A673 (cell line): ENCODE results near the gene POLR1A. TPM values are rescaled to one million over a fixed set of nuclear protein-coding genes. Genes with fewer than 3 reads are reported as not detected.

Experiments used
- BruUV-seq: library from RNA; stranded (reverse); fragments of 400-500 nt; replicated peaks from 2 replicates; lab custom pipeline; 2021; lab: Mats Ljungman, UMichigan
- CTCF ChIA-PET: fragments of 300-600 bp; sonication (Branson Sonifier 250); formaldehyde crosslinking; loops from one replicate; lab custom pipeline; 2022; ENCODE audit warnings: antibody characterized with exemption; lab: Charles Lee
- POLR2A ChIA-PET: fragments of 300-600 bp; sonication (Branson Sonifier 250); formaldehyde crosslinking; loops from one replicate; lab custom pipeline; 2022; ENCODE audit warnings: antibody characterized with exemption; ENCODE audit not compliant: low non-redundant PET; lab: Charles Lee
- DNase-seq: peaks from one replicate; pipeline ENCODE4 v3.0.0-alpha.2; 2015; ENCODE audit warnings: low spot score
- H3K27ac ChIP-seq: fragments of 200-600 bp; sonication (generic); 2 replicates; pipeline ENCODE4 v1.5.1; 2016; ENCODE audit warnings: mixed run types, low read depth, mild to moderate bottlenecking, mixed read lengths, antibody characterized with exemption, low read length; ENCODE audit not compliant: poor library complexity, severe bottlenecking
- H3K27me3 ChIP-seq: fragments of 200-600 bp; sonication (generic); replicated peaks from 2 replicates; pipeline ENCODE4 v1.6.1; 2017; ENCODE audit warnings: mixed run types, low read depth, mild to moderate bottlenecking, mixed read lengths, antibody characterized with exemption, low read length; ENCODE audit not compliant: insufficient read depth, poor library complexity
- H3K36me3 ChIP-seq: fragments of 200-600 bp; sonication (generic); 2 replicates; pipeline ENCODE4 v1.6.1; 2016; ENCODE audit warnings: mixed run types, mild to moderate bottlenecking, mixed read lengths, antibody characterized with exemption, low read length; ENCODE audit not compliant: insufficient read depth, poor library complexity, severe bottlenecking
- H3K4me1 ChIP-seq: fragments of 200-600 bp; sonication (generic); 2 replicates; pipeline ENCODE4 v1.6.1; 2017; ENCODE audit warnings: mixed run types, mild to moderate bottlenecking, mixed read lengths, antibody characterized with exemption, low read length; ENCODE audit not compliant: insufficient read depth, poor library complexity, severe bottlenecking
- H3K4me3 ChIP-seq: fragments of 200-600 bp; sonication (generic); 2 replicates; pipeline ENCODE4 v1.5.1; 2016; ENCODE audit warnings: low read depth, mixed run types, mild to moderate bottlenecking, mixed read lengths, low read length; ENCODE audit not compliant: poor library complexity, severe bottlenecking
- H3K9me3 ChIP-seq: fragments of 200-600 bp; sonication (generic); 2 replicates; pipeline ENCODE4 v1.6.1; 2016; ENCODE audit warnings: mixed run types, low read depth, mild to moderate bottlenecking, mixed read lengths, antibody characterized with exemption, low read length; ENCODE audit not compliant: poor library complexity, severe bottlenecking
- CTCF ChIP-seq: fragments of 300-800, 200-600 bp; sonication (generic); conservative IDR thresholded peaks from 2 replicates; pipeline ENCODE4 v1.5.1; 2017; ENCODE audit warnings: low read depth, mild to moderate bottlenecking, antibody characterized with exemption, low read length, moderate library complexity, mixed read lengths
- EZH2 ChIP-seq: fragments of 200-600 bp; sonication (generic); IDR thresholded peaks from 2 replicates; pipeline ENCODE4 v1.6.1; 2017; ENCODE audit warnings: borderline replicate concordance, low read depth, mild to moderate bottlenecking, mixed read lengths, antibody characterized with exemption, low read length; ENCODE audit not compliant: poor library complexity, severe bottlenecking
- intact Hi-C: fragments of 100-400 bp; cut with micrococcal nuclease; formaldehyde crosslinking; loops from one replicate; pipeline ENCODE4 v1.10.0; 2022; ENCODE audit not compliant: unreplicated experiment
- total RNA-seq: library from RNA; stranded (reverse); gene quantifications from 2 replicates; pipeline ENCODE4 v1.2.3, GENCODE V29; 2021

The POLR1A gene
- total RNA-seq, 1 experiment from 2014 or later = 81.2 TPM

- TF ChIP-seq EZH2 = no peak
- no peak for TF ChIP-seq CTCF
- Histone ChIP-seq H3K4me3 (no peak overlapping the region), H3K4me1 (no peaks in the 10 kb centered on the region), H3K27ac (no peak overlapping the region), H3K9me3 (no peaks in the 10 kb centered on the region), H3K36me3 (peaks cover 67% of the 10 kb centered on the region), H3K27me3 (no peaks in the 10 kb centered on the region)
- ChIA-PET POLR2A (no interaction called here), CTCF (no interaction called here)
- BruUV-seq = no TSS peak
- no peak for DNase-seq
- intact Hi-C loops = no loop called here
Measured at GRCh38 chr2:86072271-86072858, 33.3 kb downstream of the POLR1A start.

GRCh38 chr2:86070868-86071267 is 34.8 kb downstream of the POLR1A start:
- no peak for DNase-seq
- Histone ChIP-seq H3K36me3 (peaks cover 67% of the 10 kb centered on the region), H3K4me1 (no peaks in the 10 kb centered on the region), H3K4me3 (no peak overlapping the region), H3K9me3 (no peaks in the 10 kb centered on the region), H3K27me3 (no peaks in the 10 kb centered on the region), H3K27ac (no peak overlapping the region)
- ChIA-PET POLR2A (no interaction called here), CTCF (no interaction called here)
- intact Hi-C loops = no loop called here
- BruUV-seq = no TSS peak
- no peak for TF ChIP-seq CTCF
- TF ChIP-seq EZH2 = no peak

GRCh38 chr2:86069783-86070339 is 35.8 kb downstream of the POLR1A start:
- no peak for DNase-seq
- POLR2A ChIA-PET = no interaction called here
- Histone ChIP-seq H3K4me1 (no peaks in the 10 kb centered on the region), H3K27ac (no peak overlapping the region), H3K36me3 (peaks cover 73% of the 10 kb centered on the region), H3K4me3 (no peak overlapping the region), H3K9me3 (no peaks in the 10 kb centered on the region), H3K27me3 (no peaks in the 10 kb centered on the region)
- no TSS peak for BruUV-seq
- intact Hi-C loops = no loop called here
- TF ChIP-seq EZH2 (no peak), CTCF (no peak)
- CTCF ChIA-PET = no interaction called here
